Ramos (cell line): ENCODE measurements around the gene ZBED4.

Source experiments
- in situ Hi-C: fragments of 300-500 bp; cut with MboI; formaldehyde crosslinking; loops from one replicate; pipeline ENCODE4 v1.14.3; 2022; ENCODE audit warnings: low sequenced_read_pairs; ENCODE audit not compliant: unreplicated experiment

The ZBED4 gene

GRCh38 chr22:49896201-49896600, 42.6 kb downstream of the ZBED4 start:
- in situ Hi-C loops = no loop called here

DNA sequence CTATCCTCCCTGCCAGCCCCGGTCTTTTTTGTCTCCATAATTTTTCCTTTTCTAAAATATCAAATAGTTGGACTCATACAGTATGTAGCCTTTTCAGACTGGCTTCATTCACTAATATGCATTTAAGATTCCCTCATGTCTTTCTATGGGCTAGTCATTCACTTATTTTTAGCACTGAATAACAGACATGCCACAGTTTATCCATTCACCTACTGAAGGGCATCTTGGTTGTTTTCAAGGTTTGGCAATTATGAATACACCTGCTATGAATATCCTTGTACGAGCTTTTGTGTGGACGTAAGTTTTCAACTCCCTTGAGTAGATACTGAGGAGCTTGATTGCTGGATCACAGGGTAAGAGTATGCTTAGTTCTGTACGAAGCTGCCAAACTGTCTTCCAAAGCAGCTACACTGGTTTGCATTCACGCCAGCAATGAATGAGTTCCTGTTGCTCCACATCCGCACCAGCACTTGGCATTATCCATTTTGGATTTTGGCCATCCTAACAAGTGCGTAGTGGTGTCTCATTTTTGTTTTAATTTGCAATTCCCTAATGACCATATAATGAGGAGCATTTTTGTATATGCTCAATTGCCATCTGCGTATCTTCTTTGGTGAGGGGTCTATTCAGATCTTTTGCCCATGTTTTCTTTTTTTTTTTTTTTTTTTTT, 43.5 kb downstream of the ZBED4 start:
- in situ Hi-C loops = no loop called here

GRCh38 chr22:49899530-49899929, 45.9 kb downstream of the ZBED4 start:
- in situ Hi-C loops = no loop called here

DNA sequence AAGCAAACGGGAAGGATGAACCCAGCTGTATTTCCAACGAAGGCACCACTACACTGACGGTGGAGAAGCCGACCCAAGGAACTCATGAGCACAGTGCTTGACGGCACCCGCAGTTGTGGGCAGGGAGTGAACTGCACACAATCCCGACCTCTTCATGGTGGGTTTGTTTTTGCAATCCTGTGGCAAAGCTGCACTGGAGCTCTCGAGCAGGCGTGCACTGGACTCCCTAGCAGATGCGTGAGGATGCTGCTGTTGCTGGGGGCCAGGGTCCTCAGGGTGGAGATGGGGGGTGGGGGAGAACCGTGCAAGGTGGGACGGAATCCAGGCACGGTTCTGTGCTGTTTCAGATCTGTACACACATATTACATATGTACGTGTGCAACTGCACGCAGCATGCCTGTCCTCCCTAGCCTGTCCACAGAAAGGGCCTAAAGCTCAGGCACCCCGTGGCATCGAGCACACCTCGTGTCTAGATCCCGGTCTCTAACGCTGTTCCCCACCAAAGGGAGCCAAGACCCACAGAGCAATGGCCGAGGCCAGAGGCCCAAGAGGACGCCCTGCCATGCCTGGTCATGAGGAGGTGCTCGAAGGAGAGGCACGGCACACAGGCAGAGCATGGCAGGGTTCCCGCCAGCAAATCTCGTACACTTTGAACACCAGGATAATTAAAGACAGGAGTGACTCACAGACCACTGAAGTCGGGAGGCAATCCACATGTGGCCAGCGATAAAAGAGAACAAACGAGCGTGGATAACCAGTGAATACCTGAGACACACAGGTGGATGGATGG, 47.0 kb downstream of the ZBED4 start:
- in situ Hi-C loops = no loop called here

DNA sequence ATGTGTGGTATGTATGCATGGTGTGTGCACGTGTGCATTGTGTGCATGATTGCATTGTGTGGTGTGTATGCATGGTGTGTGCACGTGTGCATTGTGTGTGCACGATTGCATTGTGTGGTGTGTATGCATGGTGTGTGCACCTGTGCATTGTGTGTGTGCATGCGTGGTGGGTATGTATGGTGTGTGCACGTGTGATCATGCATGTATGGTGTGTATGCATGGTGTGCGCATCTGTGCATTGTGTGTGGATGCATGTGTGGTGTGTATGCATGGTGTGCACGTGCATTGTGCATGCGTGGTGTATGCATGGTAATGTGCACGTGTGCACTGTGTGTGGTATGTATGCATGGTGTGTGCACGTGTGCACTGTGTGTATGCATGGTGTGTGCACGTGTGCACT, 47.8 kb downstream of the ZBED4 start:
- in situ Hi-C loops = no loop called here

- in situ Hi-C loops = no loop called here
Measured at GRCh38 chr22:49903322-49904039, 49.8 kb downstream of the ZBED4 start.

DNA sequence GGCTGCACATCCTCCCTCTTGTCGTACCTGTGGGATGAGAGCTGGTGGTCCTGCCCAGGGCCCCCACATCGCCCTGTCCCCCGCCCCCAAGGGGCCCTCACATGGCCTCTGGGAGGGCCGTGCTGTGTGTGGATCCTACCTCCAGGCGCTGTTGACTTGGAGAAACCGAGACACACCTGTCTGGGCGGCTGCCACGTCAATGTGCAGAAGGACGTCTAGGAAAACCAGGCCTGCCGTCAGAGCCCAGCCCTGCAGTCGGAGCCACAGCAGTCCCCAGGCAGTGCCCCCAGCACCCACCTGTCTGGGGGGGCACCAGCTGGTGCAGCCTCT, 50.4 kb downstream of the ZBED4 start:
- in situ Hi-C loops = no loop called here

DNA sequence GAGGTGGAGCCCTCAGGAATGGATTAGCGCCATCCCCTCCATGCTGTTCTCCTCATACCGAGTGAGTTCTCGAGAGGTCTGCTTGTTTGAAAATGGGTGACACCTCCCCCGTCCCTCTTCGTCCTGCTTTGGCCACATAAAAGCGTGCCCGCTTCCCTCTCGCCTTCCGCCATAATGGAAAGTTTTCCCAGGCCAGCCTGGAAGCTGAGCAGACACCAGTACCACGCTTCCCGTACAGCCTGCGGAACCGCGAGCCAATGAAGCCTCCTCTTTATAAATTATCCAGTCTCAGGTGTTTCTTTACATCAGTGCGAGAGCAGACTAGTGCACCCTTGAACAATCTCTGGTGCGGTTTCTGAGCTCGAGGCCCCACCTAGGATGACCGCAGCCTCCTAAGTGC, 51.8 kb downstream of the ZBED4 start:
- in situ Hi-C loops = no loop called here

DNA sequence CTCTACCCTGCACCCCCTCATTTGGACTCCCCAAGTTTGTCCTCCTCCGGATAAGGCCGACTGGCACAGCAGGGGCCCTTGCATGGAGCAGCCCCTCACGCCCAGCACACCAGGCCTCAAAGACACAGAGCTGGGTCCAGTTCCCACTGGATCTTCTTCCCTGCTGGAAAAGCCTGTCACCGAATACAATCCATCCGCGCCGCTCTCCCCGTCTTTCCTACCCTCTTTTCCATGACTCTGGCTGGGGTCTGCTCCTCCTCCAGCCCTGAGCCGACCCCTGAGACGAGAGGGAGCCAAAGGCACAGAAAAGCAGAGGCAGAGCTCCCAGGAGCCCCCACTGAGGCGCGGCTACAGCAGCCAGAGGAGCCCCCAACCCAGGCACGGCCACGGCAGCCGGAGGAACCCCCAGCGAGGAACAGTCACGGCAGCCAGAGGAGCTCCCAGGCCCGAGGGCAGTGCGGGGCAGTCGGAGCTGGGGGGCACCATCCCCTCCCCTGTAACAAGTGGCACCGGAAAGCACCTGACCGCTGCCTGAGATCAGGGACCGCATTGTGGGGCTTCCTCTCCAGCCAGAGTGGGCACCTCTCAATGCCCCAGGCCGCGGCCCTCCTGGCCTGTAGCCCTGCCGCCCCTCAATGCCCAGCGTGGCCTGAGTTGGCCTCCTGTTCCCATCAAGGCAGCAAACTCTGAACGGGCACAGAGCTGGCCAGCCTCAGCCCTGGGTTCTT, 52.6 kb downstream of the ZBED4 start:
- in situ Hi-C loops = no loop called here

- in situ Hi-C loops = no loop called here
Measured at GRCh38 chr22:49906799-49907290, 53.2 kb downstream of the ZBED4 start.

DNA sequence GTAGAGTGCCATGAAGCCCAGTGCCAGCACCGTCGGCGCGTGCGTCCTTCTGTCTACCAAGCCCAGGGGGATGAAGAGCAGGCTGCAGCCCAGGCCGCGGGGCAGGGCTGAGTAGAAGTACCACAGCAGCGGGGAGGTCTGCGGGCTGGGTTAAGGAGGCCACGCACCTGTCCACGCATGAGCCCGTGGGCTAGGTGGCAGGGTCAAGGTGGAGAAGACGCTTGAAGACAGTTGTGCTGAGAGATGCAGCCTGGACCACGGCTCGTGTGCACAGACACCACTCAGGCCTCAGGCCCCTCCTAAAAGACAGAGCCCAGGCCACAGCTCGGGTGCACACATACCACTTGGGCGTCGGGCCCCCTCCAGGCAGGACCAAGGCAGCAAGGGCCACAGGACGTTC, 54.2 kb downstream of the ZBED4 start:
- in situ Hi-C loops = no loop called here

DNA sequence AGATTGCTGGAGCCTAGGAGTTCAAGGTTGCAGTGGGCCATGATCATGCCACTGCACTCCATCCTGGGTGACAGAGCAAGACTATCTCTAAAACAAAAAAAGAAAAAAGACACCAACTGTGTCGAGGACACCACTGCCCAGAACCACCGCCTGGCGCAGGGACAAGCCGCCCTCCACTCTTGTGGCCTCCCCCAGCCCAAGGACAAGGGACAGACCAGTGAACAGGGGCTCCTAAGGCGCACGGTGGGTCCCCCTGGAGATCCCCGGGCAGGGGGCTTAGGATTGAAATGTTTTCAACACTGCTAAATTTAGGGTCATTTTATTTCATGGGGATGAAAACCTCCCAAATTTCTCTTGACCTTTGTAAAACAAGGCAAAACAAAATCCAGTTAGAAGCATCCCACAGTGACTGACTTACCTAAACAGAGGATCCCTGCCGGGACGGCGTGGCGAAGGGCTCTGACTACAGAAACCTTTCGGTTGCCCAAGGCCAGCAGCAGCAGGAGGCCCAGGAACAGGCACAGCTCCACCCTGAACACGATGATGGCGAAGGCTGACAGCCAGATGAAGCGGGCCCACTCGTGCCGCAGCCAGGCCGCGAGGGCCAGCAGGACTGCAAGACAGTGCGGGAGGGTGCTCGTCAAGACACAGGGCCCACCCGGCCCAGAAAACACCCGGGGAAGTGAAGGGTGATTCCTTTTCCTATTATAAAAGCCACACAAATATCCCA, 56.0 kb downstream of the ZBED4 start:
- in situ Hi-C loops = no loop called here

- in situ Hi-C loops = no loop called here
Measured at GRCh38 chr22:49910229-49911155, 56.8 kb downstream of the ZBED4 start.

GRCh38 chr22:49911881-49912625, 58.4 kb downstream of the ZBED4 start:
- in situ Hi-C loops = no loop called here

- in situ Hi-C loops = no loop called here
Measured at GRCh38 chr22:49913026-49913425, 59.4 kb downstream of the ZBED4 start.

DNA sequence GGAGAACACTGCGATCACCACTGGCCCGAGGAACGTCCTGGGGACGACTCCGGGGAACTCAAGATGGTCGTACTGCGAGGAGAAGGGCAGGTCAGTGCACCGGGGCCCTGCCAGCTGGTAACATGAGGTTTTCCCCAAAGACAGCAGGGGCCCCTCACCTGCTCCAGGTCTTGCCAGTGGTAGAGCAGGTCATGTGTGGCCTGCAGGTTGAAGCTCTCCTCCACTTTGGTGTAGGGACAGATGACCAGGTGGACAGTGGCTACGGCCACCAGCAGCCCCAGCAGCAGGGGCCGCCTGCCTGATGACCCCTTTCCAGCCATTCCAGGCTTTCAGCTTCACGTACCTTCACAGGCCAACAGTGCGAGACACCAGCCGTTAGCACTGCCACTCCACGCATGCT, 59.8 kb downstream of the ZBED4 start:
- in situ Hi-C loops = no loop called here

DNA sequence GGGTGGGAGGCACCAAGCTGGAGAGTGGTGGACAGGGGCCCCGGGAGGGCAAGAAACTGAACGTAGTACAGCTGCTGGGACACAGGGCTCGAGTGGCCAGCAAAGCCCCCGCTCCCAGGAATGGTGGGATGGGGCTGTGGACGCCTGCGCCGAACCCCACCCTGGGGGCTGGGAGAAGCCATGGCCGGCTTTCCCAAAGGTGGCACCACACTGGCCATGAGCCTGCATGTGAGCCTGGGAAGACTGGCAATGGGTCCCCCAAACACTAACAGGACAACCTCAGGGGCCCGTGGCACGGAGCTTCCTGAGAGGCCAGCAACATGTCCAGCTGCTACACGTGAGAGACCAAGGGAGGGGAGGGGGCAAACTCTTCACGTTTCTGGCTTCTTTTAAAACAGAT, 60.6 kb downstream of the ZBED4 start:
- in situ Hi-C loops = no loop called here

DNA sequence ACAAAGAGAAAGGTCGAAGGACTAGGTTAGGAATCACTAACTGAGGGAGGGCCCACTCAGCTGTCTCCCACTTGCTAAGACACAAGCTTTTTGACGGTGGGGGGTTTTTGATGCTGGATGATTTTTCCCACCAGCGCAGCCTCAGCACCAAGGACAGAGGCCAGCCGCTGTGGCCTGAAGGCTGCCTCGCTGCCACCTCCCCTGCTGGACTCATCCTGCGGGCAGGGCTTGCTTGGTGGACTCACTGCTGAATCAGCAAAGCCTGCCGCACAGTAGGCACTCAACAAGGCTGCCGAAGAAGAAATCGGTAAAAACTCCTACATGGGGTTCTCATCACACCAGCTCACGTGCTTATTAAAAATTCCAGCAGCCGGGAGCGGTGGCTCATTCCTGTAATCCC, 62.0 kb downstream of the ZBED4 start:
- in situ Hi-C loops = no loop called here
